Breast epithelium (tissue), 3 donors: ENCODE measurements around the gene ANLN.

Experiments used
- POLR2A ChIP-seq: fragments of 450-650 bp; IDR thresholded peaks from one replicate; pipeline ENCODE4 v1.6.1; 2016; ENCODE audit warnings: antibody characterized with exemption, mild to moderate bottlenecking, moderate library complexity
- TF ChIP-seq, protein P1 (sequence below), 3 donors: fragments of 450-650 bp; IDR thresholded peaks; one replicate each; pipeline ENCODE4 v1.5.1; 2016 to 2017; ENCODE audit warnings: antibody characterized with exemption in 3 of 3, mild to moderate bottlenecking in 3 of 3, moderate library complexity in 3 of 3

DNA sequence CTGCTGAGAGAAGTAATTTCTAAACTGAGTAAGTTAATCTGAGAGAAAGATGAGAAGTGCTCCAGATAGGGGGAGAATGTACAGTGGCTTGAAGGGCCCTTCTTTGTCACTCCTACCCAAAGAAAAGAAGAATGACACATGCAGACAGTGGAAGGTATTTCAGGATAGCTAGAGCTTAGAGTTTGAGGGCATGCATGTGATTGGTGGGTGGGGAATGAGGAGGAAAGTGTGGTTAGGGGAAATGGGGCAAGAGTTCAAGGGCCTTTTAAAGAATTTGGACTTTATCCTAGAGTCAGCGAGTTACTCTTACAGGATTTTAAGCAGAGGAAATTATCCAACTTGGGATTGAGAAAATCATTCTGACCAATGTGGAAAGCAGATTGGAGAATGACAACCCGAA, 50.0 kb downstream of the ANLN start:
- TF ChIP-seq, protein P1, sequence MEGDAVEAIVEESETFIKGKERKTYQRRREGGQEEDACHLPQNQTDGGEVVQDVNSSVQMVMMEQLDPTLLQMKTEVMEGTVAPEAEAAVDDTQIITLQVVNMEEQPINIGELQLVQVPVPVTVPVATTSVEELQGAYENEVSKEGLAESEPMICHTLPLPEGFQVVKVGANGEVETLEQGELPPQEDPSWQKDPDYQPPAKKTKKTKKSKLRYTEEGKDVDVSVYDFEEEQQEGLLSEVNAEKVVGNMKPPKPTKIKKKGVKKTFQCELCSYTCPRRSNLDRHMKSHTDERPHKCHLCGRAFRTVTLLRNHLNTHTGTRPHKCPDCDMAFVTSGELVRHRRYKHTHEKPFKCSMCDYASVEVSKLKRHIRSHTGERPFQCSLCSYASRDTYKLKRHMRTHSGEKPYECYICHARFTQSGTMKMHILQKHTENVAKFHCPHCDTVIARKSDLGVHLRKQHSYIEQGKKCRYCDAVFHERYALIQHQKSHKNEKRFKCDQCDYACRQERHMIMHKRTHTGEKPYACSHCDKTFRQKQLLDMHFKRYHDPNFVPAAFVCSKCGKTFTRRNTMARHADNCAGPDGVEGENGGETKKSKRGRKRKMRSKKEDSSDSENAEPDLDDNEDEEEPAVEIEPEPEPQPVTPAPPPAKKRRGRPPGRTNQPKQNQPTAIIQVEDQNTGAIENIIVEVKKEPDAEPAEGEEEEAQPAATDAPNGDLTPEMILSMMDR (IDR thresholded peaks at IDR 0.05), result no peak
- no peak for TF ChIP-seq POLR2A
